H7 (cell line): Measurements from ENCODE around the gene SIRPG. TPM values are rescaled to one million over a fixed set of nuclear protein-coding genes. Genes with fewer than 3 reads are reported as not detected.

ENCODE experiments used
- DNase-seq: peaks from one replicate; pipeline ENCODE4 v3.0.0; 2012
- H3K27me3 ChIP-seq: 2 replicates; pipeline ENCODE4 v1.6.0; 2011; ENCODE audit warnings: mild to moderate bottlenecking, low read length; ENCODE audit not compliant: control insufficient read depth, insufficient read depth
- H3K36me3 ChIP-seq: replicated peaks from 2 replicates; pipeline ENCODE4 v1.5.1; 2011; ENCODE audit warnings: low read length; ENCODE audit not compliant: control insufficient read depth, insufficient read depth
- H3K4me3 ChIP-seq: 2 replicates; pipeline ENCODE4 v1.5.1; 2011; ENCODE audit warnings: low read depth, mild to moderate bottlenecking, control low read depth, low read length, moderate library complexity; ENCODE audit not compliant: insufficient read depth
- total RNA-seq: library from RNA; depleted of rRNA; stranded (reverse); fragments of >200 nt; shearing (Covaris generic); gene quantifications from 2 replicates; pipeline ENCODE4 v1.2.3, GENCODE V29; 2014

Gene SIRPG
- total RNA-seq, 1 experiment from 2014 or later = not detected

- no peak for DNase-seq
- Histone ChIP-seq H3K27me3 (no peaks in the 10 kb centered on the region), H3K36me3 (no peaks in the 10 kb centered on the region), H3K4me3 (no peak overlapping the region)
These were observed 27.9 kb upstream of the SIRPG start for GRCh38 chr20:1685304-1686052.

- H3K36me3 ChIP-seq = no peaks in the 10 kb centered on the region
- no peak overlapping the region for H3K4me3 ChIP-seq
- H3K27me3 ChIP-seq = no peaks in the 10 kb centered on the region
- DNase-seq = no peak
These were observed 27.3 kb upstream of the SIRPG start for GRCh38 chr20:1684872-1685271.

GRCh38 chr20:1676650-1677049, 19.1 kb upstream of the SIRPG start:
- Histone ChIP-seq H3K4me3 (no peak overlapping the region), H3K36me3 (no peaks in the 10 kb centered on the region), H3K27me3 (no peaks in the 10 kb centered on the region)
- no peak for DNase-seq

- no peak for DNase-seq
- H3K36me3 ChIP-seq = no peaks in the 10 kb centered on the region
- H3K4me3 ChIP-seq = no peak overlapping the region
- no peaks in the 10 kb centered on the region for H3K27me3 ChIP-seq
These were observed 17.6 kb upstream of the SIRPG start for GRCh38 chr20:1674990-1675780.

- Histone ChIP-seq H3K4me3 (no peak overlapping the region), H3K36me3 (no peaks in the 10 kb centered on the region), H3K27me3 (no peaks in the 10 kb centered on the region)
- DNase-seq = no peak
These were observed 16.8 kb upstream of the SIRPG start for GRCh38 chr20:1674361-1674760.

- H3K36me3 ChIP-seq = no peaks in the 10 kb centered on the region
- H3K27me3 ChIP-seq = no peaks in the 10 kb centered on the region
- DNase-seq = no peak
- no peak overlapping the region for H3K4me3 ChIP-seq
These were observed 15.8 kb upstream of the SIRPG start for GRCh38 chr20:1673424-1673823.

DNA sequence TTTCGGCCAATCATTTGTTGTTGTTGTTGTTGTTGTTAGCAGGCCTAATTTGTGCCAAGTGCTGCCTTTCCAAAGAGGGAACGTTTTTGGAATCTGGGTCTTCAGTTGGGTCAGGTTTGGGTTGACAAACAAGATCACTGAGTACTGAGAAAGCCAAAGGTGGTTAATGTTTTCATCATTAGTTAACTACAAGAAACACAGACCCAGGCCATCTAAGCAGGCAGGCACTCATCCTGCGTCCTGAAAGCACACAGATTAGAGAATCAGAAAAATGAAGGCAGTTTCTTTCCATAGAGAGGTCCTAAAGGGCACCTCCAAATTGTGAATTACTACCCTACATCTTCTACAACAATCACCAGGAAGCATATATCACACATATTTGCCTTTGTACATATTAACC, 15.1 kb upstream of the SIRPG start:
- Histone ChIP-seq H3K36me3 (no peaks in the 10 kb centered on the region), H3K4me3 (no peak overlapping the region), H3K27me3 (no peaks in the 10 kb centered on the region)
- no peak for DNase-seq

- H3K36me3 ChIP-seq = no peaks in the 10 kb centered on the region
- DNase-seq = no peak
- no peak overlapping the region for H3K4me3 ChIP-seq
- no peaks in the 10 kb centered on the region for H3K27me3 ChIP-seq
These were observed 14.5 kb upstream of the SIRPG start for GRCh38 chr20:1671891-1672669.

GRCh38 chr20:1669304-1669703, 11.7 kb upstream of the SIRPG start:
- Histone ChIP-seq H3K4me3 (no peak overlapping the region), H3K36me3 (no peaks in the 10 kb centered on the region), H3K27me3 (no peaks in the 10 kb centered on the region)
- DNase-seq = no peak

- H3K27me3 ChIP-seq = no peaks in the 10 kb centered on the region
- DNase-seq = no peak
- no peaks in the 10 kb centered on the region for H3K36me3 ChIP-seq
- H3K4me3 ChIP-seq = no peak overlapping the region
These were observed 10.0 kb upstream of the SIRPG start for GRCh38 chr20:1667502-1668085.

GRCh38 chr20:1666802-1667201, 9.2 kb upstream of the SIRPG start:
- no peak for DNase-seq
- no peaks in the 10 kb centered on the region for H3K36me3 ChIP-seq
- H3K27me3 ChIP-seq = no peaks in the 10 kb centered on the region
- no peak overlapping the region for H3K4me3 ChIP-seq

GRCh38 chr20:1665345-1665744, 7.8 kb upstream of the SIRPG start:
- no peak for DNase-seq
- no peaks in the 10 kb centered on the region for H3K36me3 ChIP-seq
- no peak overlapping the region for H3K4me3 ChIP-seq

DNA sequence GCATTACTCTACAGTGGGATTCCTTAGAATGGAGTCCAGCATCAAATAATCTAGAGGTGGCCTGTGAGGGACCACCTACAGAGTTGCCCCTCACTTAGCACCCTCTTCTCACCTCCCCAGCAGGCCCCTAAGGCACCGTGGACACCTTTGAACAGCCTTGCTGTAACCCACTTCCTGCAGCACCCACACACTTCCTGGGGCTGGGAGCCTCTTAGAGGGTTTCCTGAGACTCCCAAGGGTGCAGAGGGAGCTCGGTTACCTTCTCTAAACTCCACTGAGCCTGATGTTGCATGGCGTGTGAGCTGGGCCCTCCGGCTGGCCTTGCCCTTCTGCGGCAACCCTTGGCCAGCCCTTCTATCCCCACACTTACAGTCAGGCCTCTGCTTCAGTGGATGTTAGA, 7.3 kb upstream of the SIRPG start:
- Histone ChIP-seq H3K36me3 (no peaks in the 10 kb centered on the region), H3K4me3 (no peak overlapping the region), H3K27me3 (no peaks in the 10 kb centered on the region)
- no peak for DNase-seq

More at GRCh38 chr20:1665345-1665744, 7.8 kb upstream of the SIRPG start:
- H3K27me3 ChIP-seq = no peaks in the 10 kb centered on the region

DNA sequence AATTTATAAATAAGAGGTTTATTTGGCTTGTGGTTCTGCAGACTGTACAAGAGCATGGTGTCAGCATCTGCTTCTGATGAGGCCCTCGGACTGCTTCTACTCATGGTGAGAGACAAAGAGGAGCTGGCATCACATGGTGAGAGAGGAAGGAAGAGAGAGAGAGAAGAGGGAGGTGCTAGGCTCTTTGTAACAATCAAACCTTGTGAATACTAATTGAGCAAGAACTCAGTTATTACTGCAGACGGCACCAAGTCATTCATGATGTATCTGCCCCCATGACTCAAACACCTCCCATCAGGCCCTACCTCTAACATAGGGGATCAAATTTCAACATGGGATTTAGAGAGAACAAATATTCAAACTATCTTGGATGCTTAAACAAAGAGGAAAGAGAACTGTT, 6.3 kb upstream of the SIRPG start:
- no peak overlapping the region for H3K4me3 ChIP-seq
- no peak for DNase-seq
- no peaks in the 10 kb centered on the region for H3K27me3 ChIP-seq
- no peaks in the 10 kb centered on the region for H3K36me3 ChIP-seq
